DLD1 (cell line): ENCODE results near the gene BCAN.

Experiments used
- in situ Hi-C: cut with HindIII; loops from 2 replicates; pipeline ENCODE4 v1.10.0; 2017; ENCODE audit warnings: low sequenced_read_pairs

BCAN gene

DNA sequence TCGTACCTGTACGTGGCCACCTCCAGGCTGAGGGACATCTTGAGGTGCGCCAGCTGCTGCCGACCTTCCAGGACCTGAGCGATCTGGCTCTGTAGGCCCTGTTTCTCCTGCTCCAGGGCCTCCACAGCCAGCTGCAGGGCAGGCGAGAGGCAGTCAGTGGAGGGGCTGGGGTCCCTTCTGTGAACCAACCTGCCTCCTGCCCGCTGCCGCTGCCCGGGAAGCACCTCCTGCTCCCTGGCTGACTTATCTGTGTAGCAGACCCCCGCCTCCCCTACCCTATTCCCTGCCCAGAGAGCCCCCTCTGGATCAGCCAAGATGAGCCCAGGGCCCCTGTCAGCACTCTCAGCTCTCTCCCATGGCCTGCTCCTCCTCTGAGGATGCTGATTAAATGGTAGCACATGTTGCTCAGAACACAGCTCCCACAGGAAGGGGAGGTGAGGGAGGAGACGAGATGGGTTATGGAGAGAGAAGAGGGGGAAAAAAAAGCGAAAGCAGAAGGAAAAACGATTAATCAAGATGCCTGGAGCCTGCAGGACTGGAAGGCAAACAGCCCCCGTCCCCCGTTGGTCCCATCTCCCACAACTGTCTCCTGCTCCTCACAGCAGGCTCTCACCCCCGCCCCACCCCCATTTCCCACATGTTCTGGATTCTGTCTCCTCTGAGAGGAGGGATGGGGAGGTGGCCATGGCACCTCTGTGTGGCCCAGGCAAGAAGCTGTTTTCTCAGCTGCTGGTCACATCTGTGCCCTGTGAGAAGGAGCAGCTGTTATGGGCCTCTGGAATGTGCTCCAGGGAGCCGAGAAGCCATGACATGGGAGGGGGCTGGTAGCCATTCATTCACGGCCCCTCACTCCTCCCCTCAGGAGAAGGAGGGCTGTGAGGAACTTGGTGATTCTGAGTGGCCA, 33.5 kb downstream of the BCAN start:
- in situ Hi-C loops = no loop called here

DNA sequence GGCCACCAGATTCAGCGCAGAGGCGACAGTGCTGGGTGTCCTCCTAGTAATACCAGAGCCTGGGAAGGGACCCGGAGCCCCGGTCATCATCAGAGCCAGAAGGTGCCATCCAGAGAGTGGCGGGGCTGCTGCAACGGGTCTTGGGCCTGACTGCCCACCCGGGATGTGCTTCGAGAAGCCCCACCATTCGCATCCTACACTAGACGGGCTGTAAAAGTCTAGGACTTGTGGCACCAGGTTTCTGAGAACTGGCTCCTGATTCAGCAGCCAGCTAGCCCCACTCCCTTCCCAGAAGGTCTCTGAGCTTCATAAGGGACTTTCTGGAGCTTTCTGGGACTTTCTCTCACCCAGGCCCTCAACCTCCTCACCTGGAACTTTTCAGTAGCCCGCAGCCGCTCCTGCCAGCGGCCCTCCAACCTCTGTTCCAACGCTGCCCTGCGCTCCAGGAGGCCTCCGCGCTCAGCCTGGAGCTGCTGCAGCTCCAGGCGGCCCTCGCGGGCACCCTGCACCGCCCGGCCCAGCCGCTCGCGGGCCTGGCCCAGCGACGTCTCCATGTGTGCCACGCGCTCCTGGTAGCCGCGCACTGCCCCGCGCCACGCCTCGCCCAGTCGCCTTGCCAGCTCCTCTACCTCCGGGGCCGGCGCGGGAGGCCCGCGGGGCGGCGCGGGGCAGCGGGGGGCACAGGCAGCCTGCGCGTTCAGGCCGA, 34.4 kb downstream of the BCAN start:
- in situ Hi-C loops = no loop called here

DNA sequence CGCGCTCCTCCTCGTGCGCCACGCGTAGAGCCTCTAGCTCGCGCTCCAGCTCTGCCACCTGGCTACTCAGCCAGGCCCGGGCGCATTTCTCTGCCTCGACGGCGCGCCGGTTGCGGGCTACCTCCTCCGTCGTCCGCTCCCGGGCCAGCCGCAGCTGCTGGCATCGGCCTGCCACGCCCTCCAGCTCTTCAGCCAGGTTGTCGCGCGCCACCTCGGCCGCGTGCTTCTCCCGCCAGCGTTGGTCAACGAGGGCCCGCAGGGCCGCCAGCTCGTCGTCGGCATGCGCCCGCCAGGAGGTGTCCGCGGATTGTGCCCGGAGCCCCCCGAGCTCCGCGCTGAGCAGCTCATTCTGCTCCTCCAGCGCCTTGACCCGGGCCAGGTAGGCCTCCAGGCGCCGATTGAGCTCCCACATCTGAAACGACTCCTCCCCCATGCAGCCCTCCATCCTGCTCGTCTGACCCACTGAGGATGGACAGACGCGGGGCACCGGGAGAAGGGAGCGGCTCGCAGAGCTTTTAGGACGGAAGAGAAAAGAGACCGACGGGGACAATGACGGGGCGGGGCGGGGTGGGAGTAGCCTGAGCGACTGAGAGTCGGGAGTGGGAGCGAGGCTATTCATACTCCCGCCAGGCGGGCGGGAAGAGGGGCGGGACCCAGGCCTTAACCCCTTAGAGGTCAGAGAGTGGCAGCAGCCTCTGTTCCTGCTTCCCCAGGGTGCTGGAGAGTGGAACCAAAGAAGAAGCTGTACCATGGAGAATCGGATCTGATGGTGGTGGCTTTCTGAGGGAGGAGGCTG, 35.1 kb downstream of the BCAN start, which contains the start of gene NES:
Gene NES (minus strand): TSS at position 588 of the 796 bp plus-strand sequence. CDS start 143 bp downstream, at position 445.
- in situ Hi-C loops = no loop called here

DNA sequence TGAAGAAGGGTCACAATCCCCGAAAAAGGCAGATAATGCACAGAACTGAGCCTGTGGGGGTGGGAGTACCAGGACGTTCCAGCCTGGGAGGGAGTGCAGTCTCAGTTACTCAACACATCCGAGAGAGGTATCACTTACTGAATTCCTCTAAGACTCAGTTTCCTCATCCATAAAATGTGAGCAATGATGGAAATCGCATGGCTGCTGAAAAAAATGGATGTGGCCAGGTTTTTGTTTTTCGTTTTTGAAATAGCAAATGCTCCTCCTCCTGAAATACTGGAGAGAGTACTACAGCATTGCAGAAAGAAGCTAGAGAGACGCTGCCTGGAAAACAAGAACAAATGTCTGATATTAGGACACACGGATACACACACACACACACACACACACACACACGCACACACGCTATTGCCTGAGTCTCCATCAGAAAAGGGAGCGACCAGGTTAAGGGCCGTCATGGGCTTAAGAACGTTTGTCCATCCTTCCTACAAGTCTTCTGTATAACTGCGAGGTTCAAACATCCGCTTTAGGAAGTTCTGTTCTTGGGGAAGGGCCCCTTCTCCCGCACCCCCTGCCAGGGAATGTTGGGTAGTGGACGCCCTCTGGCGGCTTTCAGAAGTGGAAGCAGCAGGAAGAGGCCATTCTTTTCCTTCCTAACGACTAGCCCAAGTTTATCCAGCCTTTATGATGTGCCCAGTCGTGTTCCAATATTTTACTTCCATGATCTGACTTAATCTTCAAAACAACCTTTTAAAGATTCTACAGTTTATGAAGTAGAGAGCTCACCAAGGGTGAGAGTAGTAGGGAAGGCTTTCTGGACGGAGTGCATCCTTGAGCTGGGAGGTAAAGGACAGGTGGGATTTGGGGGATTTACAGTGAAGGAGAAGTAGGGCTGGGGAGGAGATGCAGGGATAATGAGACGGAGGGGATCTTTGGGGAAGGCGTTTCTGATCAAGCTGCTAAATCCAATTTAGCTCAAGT, 36.0 kb downstream of the BCAN start:
- in situ Hi-C loops = no loop called here

DNA sequence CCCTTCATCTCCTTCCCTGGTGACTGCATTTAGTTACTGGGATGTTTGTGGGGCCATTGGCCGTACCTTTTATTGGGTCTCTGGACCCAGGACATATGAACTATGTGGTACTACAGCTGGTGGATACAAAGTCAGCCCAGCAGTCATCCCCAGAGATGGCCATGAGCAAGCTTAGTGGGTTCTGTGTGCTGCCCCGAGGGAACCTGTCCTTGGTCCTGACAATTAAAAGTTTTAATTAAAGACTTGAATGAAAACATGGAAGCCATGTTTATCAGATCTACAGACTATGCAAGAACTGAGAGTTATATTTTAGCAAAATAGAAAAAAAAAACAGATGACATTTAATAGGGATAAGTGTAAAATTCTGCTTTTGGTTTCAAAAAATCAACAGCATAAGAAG, 38.1 kb downstream of the BCAN start:
- in situ Hi-C loops = no loop called here

DNA sequence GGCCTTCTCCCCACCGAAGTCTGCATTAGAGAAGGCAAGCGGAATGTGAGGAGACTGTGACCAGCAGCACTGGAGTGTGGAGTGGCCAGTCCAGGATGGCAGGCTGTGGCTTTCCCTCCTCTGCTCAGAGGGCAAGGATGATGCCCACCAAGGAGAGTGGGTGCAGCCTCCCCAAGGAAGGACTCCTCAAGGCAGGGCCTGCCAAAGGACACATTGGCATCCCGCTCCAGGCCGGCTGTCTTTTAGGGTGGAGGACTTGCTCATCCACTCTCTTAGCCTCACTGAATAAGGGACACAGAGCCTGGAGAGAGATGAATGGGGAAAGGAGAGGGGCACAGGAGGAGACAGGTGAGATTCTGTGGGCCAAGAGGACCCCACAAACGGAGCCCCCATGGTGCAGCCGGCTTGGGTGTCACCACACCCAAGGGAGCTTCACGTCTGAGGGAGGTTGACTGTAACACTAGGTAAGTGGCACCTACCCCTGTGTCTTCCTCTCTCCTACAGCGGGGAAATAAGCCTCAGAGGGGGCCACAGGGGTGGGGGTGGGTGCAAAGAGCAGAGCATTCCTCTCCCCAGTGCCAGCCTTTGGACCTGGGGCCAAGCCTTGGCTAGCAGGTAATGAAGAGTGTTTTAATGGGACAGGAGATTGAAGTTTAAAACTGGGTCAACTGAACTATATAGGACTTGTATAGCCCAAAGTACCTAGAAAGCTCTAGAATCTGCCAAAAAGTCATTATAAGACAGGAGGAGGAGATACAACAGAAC, 39.5 kb downstream of the BCAN start:
- in situ Hi-C loops = no loop called here

DNA sequence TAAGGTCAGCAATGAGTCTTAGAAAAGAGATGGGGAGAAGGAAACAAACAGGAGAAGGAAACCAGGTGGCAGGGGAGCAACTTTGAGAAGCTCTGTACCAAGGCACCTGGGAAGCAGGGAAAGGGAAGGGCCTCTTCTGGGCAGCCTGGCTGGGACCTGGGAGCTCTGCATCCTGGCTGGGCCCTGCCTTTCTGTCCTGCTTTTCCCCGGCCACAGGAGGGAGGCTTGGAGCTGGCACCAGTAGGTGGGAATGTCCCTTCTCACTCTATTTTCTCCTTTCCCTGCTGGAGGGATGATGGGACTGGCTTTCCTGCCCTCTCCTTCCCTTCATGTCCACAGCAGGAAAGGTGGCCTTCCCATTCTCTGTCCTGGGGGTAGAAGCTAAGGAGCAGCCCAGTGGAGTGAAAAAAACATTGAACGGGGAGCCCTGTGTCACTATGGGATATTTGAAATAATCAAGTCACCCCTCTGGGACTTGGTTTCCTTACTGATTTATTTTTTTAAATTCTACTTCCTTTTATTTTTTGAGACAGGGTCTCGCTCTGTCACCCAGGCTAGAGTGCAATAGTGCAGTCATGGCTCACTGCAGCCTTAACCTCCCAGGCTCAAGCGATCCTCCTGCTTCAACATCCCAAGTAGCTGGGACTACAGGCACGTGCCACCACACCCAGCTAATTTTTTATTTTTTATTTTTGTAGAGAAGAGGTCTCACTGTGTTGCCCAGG, 40.4 kb downstream of the BCAN start:
- in situ Hi-C loops = no loop called here

DNA sequence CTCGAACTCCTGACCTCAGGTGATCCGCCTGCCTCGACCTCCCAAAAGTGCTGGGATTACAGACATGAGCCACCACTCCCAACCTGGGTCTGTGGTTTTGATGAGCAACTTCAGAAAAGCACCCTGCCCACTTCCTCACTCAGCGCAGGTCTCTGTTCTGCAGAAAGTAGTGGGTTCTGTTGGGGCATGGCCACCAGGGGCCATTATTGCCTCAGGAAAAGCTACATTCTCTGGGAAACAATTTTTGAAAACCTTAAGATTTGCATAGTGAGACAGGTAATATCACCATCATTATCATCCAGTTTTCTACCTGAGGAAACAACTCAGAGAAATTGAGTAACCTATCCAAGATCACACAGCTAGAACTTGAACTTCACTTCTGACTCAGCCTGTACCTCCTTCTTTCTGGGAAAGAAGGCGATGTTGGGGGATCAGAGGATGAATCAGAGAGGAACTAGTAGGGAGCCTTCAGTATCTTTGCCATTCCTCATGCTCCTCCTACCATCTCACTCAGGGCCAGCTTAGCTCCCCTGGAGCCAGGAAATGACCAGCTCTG, 42.4 kb downstream of the BCAN start:
- in situ Hi-C loops = no loop called here

DNA sequence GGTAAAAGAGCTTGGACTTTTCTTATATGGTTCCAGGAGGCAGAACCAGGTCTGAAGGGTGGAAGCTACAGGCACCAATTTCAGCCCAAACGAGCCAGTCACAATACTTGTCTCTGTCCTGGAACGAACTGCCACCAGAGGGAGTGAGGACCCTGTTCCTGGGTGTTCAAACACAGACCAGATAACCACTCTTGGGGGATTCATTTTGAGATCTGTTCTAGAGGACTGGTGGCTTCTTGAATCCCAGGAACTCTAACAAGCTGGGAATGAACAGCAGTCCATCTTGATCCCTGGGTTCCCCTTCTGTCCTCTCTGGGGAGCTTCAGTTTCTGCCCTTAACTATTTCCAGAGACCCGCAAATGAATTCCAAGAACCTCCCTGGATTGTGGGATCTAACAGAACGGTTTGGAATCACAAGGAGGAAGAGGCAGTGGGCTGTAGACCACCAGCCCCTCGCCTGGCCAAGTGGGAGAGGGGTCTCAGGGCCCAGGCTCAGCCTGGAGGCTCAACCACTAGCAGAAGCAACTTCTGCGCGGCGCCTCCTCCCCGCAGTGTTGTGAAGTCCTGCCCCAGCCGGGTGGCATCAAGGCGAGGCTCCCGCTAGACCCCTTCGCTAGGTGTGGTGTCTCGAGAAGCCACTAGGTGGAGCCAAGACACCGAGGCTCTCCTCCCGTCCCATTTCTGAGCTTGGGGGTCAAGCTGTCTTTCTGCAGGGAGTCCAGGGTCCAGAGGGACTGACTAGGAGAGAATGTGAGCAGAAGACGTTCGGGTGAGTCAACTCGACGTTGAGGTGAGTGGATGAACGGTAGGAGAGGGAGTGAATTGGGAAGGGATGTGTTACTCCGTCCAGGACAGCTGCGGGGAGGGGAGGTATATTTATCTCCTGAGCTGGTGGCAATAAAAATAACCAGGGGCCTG, 47.4 kb downstream of the BCAN start:
- in situ Hi-C loops = no loop called here

DNA sequence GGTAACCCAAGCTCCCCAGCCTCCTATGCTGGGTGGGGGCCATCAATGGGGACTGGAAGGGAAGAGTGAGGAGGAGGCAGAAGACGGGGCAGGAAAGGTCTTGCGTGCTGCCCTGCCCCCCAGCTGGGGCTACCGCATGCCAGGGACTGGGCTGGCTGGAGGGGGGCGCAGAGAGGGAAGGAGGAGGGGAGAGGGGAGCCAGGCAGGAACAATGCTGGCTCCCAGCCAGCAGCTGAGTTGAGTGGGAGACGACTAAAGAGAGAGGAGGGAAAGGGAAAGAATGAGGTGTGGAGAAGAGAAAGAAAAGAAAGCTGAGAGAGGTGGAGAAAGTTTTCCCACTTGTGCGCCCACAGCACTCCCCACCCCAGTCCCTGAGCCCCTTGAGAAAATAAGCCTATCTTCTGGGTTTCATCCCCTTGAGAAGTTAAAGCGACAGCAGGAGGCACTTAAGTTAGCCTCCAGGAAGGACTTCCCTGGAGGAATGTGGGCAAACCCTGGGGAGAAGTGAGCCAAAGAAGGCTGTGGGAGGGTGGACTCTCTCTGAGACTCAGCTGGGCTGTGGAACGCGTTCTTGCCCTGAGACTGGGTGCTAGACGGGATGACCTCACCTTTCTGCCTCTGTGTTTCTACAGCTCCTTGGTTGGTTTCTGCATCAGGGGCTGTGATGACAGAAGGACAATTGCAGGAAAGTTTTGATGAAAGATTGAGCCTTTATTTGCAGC, 48.2 kb downstream of the BCAN start:
- in situ Hi-C loops = no loop called here

DNA sequence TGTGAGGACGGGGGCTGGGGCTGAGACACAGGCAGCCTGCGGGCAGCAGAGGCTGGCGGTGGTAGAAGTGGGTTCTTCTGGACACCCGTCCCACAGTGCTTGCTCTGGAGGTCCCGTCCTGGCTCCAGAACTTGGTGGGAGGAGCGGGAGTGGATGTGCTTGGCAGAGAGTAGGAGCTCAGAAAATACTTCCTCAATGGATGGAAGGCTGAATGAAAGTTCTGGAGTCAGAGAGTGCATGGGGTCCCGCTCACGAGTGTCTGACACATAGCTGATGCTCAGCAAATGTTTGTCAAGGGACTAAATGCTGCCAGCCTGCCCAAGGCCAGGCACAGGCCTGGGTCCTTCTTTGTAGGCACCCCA, 48.7 kb downstream of the BCAN start:
- in situ Hi-C loops = no loop called here

DNA sequence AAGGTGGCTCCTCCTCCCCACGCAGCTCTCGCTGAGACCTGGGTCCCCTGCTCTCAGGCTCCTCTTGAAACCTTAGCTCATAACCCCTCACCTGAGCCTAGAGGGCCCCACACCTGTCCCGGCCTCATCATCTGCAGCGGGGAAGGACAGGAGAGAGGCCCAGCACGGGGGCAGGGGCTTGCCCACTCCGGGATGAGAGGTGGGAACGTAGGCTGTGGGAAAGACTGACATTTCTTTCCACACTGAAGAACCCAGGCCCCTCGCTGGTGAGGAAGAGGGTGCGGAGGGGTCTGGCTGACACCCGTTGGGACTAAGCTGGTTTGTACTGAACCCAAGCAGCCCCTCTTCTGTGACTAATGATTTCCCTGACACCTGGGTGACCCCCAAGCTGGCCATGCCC, 49.3 kb downstream of the BCAN start:
- in situ Hi-C loops = no loop called here

DNA sequence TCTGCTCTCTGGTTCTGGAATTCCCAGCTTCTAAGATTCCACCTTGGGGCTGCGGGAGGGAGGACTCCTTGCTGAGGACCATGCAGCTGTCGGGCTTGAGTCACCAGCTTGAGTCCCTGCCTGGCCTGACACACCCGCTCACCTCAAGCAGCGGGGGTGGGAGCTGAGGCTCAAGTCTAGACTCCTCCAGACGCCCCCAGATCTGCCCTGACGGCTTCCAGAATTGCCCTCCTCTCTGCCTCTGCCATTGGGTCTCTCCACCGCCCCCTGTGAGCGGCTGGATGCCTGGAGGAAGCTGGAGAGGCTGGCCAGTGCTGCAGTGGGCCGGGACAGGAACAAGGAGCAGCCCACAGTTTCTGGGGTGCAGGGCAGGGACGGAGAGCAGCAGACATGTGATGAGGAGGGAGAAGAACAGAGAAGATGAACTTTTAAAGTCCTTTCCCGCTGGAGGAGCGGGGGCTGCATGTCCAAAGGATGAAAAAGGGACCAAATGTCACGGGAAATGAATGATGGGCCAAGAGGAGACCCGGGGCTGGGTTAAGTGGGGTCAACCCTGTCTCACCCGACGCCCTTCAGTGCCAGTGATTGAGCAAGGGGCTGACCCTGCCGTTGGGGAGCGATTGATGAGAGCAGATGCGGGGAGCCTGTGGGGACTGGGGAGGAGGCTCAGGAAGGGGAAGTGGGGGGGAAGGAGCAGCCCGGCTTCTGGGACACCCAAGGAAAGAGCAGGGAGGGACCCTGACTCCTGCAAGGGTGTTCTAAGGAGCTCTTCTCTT, 49.9 kb downstream of the BCAN start:
- in situ Hi-C loops = no loop called here

DNA sequence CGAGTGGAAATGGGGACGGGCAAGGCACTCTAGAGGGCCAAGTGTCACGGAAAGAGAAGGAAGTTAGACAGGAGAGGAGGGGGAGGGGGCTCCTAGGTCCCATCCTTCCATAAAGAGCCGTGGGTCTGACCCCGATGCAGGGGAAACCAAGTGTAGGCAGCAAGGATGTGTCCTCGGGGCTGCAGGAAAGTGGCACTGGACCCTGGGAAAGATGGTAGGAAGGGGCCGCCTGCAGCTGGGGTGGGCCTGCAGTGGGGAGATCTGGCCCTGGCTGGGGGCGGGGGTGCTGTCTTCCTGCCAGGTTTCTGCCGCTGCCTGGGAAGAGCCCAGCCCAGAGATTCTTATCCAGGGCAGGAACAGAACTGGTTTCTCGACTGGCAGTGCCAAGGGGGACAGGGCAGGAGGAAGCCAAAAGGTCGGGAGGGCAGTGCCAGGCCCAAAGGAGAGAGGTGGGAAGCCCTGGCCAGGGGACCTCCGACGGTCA, 50.6 kb downstream of the BCAN start:
- in situ Hi-C loops = no loop called here

DNA sequence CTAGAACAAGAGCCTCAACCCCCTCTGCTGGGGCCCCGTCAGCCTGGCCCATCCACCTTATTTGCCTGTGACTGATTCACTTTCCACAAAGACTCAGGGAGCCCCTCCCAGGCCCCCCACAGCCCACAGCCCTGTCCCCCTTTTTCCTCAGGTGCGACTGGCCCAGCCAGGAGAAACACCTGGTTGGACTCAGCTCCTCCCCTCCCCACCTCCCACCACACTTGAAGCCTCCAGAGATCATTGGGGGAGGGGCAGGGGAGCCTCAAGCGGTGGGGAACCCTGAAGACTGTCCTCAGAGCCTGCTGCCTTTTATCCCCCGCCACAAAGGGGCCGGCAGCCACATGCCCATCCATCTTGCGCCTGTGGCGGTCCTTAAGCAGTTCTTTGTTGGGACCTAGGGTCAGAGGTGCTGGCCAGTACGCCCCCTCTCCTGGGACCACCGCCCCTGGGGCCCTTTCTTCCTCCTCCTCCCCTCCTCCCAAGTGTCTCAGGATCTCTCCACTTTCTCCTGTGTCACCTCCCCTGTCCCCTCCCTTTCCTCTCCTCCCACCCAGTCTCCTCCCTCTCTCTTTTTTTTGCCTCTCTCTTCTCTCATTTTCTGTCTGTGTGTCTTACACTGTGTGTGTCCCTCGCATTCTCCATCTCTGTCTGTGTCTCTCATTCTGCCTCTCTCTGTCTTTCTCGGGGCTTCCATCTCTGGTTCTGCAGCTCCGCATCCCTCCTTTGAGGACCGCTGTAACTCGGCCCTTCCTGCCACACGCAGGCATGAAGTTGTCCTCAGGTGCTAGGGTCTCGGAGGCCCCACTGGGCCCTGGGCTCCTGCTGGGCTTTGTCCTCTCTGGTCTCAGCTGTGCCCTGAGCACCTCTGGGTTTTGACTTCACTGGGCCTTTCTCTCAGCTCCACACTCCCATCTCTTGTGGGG, 51.3 kb downstream of the BCAN start:
- in situ Hi-C loops = no loop called here
